ENCODE results near the gene OR10G3.
"Not testable (repeated sequence)": the region's sequence is repeated elsewhere in the genome, so short reads cannot be mapped to it uniquely, and the experiment has no call there.

Gene OR10G3

DNA sequence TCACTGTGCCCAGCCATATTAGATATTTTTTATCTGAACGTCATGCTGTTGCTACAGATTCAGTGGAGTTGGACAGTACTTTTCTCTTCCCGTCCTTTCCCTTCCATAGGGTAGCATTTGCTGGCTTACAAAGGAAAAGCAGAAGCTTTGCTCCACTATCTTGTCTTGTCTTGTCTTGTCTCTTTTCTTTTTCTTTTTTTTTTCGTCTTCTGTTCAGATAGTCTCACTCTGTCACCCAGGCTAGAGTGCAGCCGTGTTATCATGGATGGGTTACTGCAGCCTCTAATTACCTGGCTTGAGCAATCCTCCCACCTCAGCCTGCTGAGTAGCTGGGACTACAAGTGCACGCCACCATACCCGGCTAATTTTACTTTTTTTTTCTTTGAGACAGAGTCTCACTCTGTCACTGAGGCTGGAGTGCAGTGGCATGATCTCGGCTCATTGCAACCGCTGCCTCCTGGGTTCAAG is 21.1 kb downstream of the OR10G3 start:
- Histone ChIP-seq H3K4me1 (peaks cover 0 to 3% (median 0%) of the 10 kb centered on the region in 10 experiments; a peak in 1 of 20 replicates), H4K20me1 (no peaks in the 10 kb centered on the region), H3K9ac (peak overlapping the region in 1 of 11 experiments; percentile 36; a peak in 1 of 22 replicates), H3K4me2 (no peak overlapping the region), H3K4me3 (no peak overlapping the region), H3K27ac (no peak overlapping the region), H3K27me3 (no peaks in the 10 kb centered on the region), H3K36me3 (no peaks in the 10 kb centered on the region), H3K9me3 (replicated peaks in 1 of 11) (no peaks in the 10 kb centered on the region)
- TF ChIP-seq Cebpa-rat (IDR thresholded peaks at IDR 0.05): no peak

DNA sequence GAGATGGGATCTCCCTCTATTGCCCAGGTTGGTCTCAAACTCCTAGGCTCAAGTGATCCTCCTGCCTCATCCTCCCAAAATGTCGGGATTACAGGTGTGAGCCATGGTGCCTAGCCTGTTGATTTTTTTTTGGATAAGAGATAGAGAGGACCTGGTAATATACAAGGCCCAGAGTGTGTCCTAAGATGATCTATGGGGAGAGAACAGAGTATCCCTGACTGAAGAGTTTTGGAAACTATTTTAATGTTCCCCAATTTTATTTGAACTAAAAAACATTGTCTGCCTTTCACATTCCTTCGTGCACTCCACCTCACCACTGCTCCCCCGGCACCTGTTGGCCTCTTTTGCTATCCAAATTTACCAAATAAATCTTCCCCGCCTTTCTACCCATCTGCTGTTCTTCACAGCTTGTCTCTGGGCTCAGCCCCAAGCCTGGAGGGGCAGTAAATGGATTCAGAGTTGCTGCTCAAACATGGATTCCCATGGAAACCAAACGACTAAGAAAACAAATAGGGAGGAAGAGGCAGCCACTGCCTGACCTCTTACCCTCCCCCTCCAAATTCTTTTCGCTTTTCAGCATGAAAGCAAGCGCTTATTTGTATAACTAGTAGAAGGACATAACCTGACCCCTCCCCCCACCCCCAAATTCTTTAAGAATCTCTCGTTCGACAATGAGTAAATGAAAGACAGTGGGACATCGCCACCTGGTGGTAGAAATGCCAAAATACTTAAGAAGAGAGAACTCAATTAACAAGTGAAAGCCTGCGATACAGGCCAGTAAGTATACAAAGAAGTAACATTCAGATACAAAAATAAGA is 22.6 kb downstream of the OR10G3 start:
- Histone ChIP-seq H3K4me1 (peaks cover 0 to 3% (median 0%) of the 10 kb centered on the region in 10 experiments; a peak in 1 of 20 replicates), H3K27ac (peak overlapping the region in 3 of 11 experiments; percentile 31 to 72 (median 64); a peak in 5 of 22 replicates), H3K36me3 (no peaks in the 10 kb centered on the region), H4K20me1 (no peaks in the 10 kb centered on the region), H3K9ac (peak overlapping the region in 7 of 11 experiments; percentile 10 to 74 (median 49); a peak in 8 of 22 replicates), H3K4me2 (peak overlapping the region; percentile 42 to 68 (median 56); a peak in 19 of 22 replicates), H3K27me3 (no peaks in the 10 kb centered on the region), H3K4me3 (peak overlapping the region in 5 of 10 experiments; percentile 31 to 49 (median 32); a peak in 5 of 20 replicates), H3K9me3 (replicated peaks in 1 of 11) (no peaks in the 10 kb centered on the region)
- no peak for TF ChIP-seq Cebpa-rat (IDR thresholded peaks at IDR 0.05)

DNA sequence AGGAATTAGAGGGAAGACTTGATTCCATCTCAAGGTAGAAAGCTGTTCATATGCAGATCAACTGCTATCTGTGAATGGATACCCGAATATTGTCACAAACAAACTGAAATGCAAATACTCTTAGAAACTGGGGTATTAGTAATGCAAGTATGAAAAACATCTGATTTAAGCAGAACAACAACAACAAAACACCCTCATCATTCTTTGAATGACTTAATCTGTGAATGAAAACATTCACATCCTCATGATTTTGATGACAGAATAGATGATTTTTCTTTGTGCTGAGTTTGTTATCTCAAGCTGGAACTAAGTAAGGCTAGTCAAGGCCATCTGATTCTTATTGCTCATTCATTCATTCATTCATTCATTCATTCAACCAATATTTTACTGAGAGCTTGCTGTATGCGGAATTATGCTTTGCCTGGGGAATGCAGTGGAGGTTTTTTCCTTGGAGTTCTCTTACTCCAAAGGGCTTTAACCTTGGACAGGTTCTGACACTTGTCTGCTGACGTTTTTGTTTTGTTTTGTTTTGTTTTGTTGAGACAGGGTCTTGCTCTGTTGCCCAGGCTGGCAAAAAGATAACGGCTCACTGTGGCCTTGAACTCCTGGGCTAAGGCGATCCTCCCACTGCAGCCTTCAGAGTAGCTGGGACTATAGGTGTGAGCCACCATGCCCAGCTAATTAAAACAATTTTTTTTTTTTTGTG is 23.3 kb downstream of the OR10G3 start:
- Histone ChIP-seq H4K20me1 (no peaks in the 10 kb centered on the region), H3K4me2 (no peak overlapping the region), H3K36me3 (no peaks in the 10 kb centered on the region), H3K4me1 (peaks cover 0 to 3% (median 0%) of the 10 kb centered on the region in 10 experiments; a peak in 1 of 20 replicates), H3K4me3 (no peak overlapping the region), H3K27ac (peak overlapping the region in 2 of 11 experiments; percentile 64 to 72; a peak in 2 of 22 replicates), H3K9ac (no peak overlapping the region; a peak in 1 of 22 replicates), H3K9me3 (replicated peaks in 1 of 11) (no peaks in the 10 kb centered on the region), H3K27me3 (no peaks in the 10 kb centered on the region)
- TF ChIP-seq Cebpa-rat (IDR thresholded peaks at IDR 0.05): no peak

DNA sequence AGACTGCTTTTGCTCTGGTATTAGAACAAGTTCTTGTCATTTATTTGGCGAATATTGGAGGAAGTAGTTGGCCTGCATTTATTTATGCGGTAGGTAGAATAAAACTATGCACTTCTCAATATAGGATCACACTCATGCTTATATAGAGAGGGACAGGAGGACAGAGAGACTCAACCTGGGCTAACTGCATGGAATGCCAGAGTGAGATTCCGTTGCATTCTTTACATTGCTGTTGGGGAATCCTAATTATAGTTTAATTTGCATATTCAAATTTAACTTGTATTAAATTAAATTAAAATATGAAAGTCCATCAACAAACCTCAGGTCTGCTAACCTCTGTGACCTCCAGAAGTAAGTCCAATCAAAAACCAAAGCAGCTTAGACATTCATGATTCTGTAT is 26.6 kb downstream of the OR10G3 start:
- TF ChIP-seq Cebpa-rat (IDR thresholded peaks at IDR 0.05): no peak
- Histone ChIP-seq H3K9me3 (replicated peaks in 1 of 11) (no peaks in the 10 kb centered on the region), H3K9ac (no peak overlapping the region), H3K4me1 (peaks cover 0 to 3% (median 0%) of the 10 kb centered on the region in 10 experiments; a peak in 1 of 20 replicates), H3K27ac (no peak overlapping the region), H3K4me3 (no peak overlapping the region), H3K27me3 (no peaks in the 10 kb centered on the region), H3K4me2 (no peak overlapping the region), H4K20me1 (no peaks in the 10 kb centered on the region), H3K36me3 (no peaks in the 10 kb centered on the region)

DNA sequence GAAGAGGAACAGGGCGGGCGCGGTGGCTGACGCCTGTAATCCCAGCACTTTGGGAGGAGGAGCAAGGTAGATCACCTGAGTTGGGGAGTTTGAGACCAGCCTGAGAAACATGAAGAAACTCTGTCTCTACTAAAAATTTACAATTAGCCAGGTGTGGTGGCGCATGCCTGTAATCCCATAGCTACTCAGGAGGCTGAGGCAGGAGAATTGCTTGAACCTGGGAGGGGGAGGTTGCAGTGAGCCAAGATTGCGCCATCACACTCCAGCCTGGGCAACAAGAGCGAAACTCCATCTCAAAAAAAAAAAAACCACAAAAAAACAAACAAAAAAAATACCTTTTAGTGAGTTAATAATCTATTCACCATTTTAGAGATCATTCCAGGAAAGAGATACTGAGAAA is 35.3 kb downstream of the OR10G3 start:
- H3K9ac ChIP-seq; H3K9me3 ChIP-seq (replicated peaks in 1 of 11); H3K27me3 ChIP-seq; H3K4me1 ChIP-seq; H4K20me1 ChIP-seq; H3K27ac ChIP-seq; H3K36me3 ChIP-seq; H3K4me2 ChIP-seq; H3K4me3 ChIP-seq: not testable (repeated sequence)
- peak in 2 of 11 experiments; percentile 12 to 30; a peak in 1 of 22 replicates for TF ChIP-seq Cebpa-rat (IDR thresholded peaks at IDR 0.05)

DNA sequence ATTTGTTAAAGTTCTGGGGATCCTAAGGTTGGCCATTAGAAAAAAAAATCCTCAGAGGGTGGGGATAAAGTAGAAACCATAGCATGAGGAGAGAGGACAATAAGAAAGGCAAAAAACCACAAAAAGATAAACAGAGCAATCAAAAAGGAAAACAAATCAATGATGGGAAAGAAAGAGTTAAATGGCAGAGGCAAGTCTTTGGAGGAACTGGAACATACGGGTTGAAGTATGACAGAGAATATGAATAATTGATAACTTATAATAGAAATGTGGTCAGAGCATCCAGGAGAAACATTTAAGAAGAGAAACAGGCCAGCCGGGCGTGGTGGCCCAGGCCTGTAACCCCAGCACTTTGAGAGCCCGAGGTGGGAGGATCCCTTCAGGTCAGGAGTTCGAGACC is 35.9 kb downstream of the OR10G3 start:
- Histone ChIP-seq H3K36me3 (no peaks in the 10 kb centered on the region), H3K9me3 (replicated peaks in 1 of 11) (no peaks in the 10 kb centered on the region), H3K27me3 (0 out of 22 replicates have a peak, but pooled peaks cover 0 to 3% (median 0%) of the 10 kb centered on the region in 11 experiments), H3K27ac (no peak overlapping the region), H3K4me2 (no peak overlapping the region), H3K4me3 (no peak overlapping the region), H4K20me1 (no peaks in the 10 kb centered on the region), H3K9ac (no peak overlapping the region), H3K4me1 (no peaks in the 10 kb centered on the region; a peak in 1 of 20 replicates)
- no peak for TF ChIP-seq Cebpa-rat (IDR thresholded peaks at IDR 0.05)

DNA sequence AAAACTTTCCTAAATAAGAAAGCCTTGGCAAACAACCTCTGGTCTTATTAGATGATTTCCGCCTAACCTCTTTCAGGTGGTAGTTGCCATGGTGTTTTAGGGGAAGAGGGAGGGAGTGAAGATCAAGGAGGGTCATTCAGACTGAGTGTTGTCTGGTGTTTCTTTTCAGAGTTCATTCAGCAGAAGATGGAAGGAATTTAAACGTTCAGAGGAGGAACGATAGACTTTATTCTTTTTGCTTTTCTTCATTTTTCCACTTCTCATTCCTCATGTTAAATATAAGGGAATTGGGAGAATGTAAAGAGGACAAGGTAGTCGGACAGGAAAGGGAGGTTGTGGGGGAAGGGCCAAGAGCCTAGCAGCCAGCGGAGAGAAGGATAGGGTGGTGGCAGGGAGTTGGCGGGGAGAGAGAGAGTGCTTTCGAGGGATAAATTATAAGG is 36.3 kb downstream of the OR10G3 start:
- no peak overlapping the region for H3K27ac ChIP-seq
- no peaks in the 10 kb centered on the region for H3K36me3 ChIP-seq
- H3K9ac ChIP-seq: no peak overlapping the region
- no peaks in the 10 kb centered on the region for H4K20me1 ChIP-seq
- no peak overlapping the region for H3K4me3 ChIP-seq
- TF ChIP-seq Cebpa-rat (IDR thresholded peaks at IDR 0.05): no peak
- no peaks in the 10 kb centered on the region for H3K9me3 ChIP-seq (replicated peaks in 1 of 11)
- H3K4me2 ChIP-seq: no peak overlapping the region
- H3K27me3 ChIP-seq: peaks cover 0 to 6% (median under 1%) of the 10 kb centered on the region in 11 experiments; a peak in 2 of 22 replicates
- no peaks in the 10 kb centered on the region; a peak in 1 of 20 replicates for H3K4me1 ChIP-seq

DNA sequence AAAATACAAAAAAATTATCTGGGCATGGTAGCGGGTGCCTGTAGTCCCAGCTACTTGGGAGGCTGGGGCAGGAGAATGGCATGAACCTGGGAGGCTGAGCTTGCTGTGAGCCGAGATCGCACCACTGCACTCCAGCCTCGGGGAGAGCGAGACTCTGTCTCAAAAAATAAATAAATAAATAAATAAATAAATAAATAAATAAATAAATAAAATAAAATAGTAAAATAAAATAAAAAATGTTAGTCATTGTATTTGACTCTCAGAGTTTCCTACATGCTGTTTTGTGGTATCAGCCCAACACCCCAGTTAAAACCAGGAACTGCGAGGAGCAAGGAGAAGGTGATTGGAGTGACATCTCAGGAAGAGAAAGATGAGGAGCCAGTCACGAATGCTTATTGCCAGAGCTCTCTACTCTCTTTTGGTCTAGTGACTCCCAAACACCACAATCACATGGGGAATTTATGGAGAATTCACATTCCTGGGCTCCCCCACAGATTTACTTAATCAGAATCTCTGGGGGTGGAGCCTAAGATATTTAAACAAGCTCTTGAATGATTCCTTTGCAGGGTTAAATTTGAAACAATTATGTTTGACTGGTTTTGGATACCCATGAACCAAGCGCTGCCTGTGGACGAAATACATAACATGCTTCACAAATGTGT is 38.3 kb downstream of the OR10G3 start:
- Histone ChIP-seq H3K9me3 (replicated peaks in 1 of 11) (no peaks in the 10 kb centered on the region), H3K4me3 (no peak overlapping the region), H4K20me1 (no peaks in the 10 kb centered on the region), H3K36me3 (no peaks in the 10 kb centered on the region), H3K27ac (no peak overlapping the region), H3K9ac (no peak overlapping the region), H3K27me3 (peaks cover 9 to 25% (median 19%) of the 10 kb centered on the region in 11 experiments), H3K4me1 (no peaks in the 10 kb centered on the region; a peak in 1 of 20 replicates), H3K4me2 (no peak overlapping the region)
- TF ChIP-seq Cebpa-rat (IDR thresholded peaks at IDR 0.05): no peak
